ENCODE measurements around the gene OR2S2.
"Not testable (repeated sequence)": the region's sequence is repeated elsewhere in the genome, so short reads cannot be mapped to it uniquely, and the experiment has no call there.

The OR2S2 gene

GRCh38 chr9:35993136-35993535 is 35.2 kb upstream of the OR2S2 start:
- not testable (repeated sequence) for H3K4me3 ChIP-seq (ENCODE audit: insufficient read depth, low read depth, low read length, poor library complexity, severe bottlenecking); H3K36me3 ChIP-seq (ENCODE audit: control insufficient read depth, insufficient read depth, low read length); H3K9me3 ChIP-seq (ENCODE audit: control insufficient read depth, low read length); H3K27me3 ChIP-seq (replicated peaks; ENCODE audit: control insufficient read depth, insufficient read depth, low read length, poor library complexity, severe bottlenecking); DNase-seq; H3K27ac ChIP-seq (ENCODE audit: insufficient read depth, low read length, poor library complexity, severe bottlenecking); H3K4me1 ChIP-seq (ENCODE audit: control insufficient read depth, insufficient read depth, low read length, poor library complexity, severe bottlenecking)

GRCh38 chr9:35990155-35990554 is 32.2 kb upstream of the OR2S2 start:
- no peak overlapping the region for H3K4me3 ChIP-seq (ENCODE audit: insufficient read depth, low read depth, low read length, poor library complexity, severe bottlenecking)
- no peaks in the 10 kb centered on the region for H3K4me1 ChIP-seq (ENCODE audit: control insufficient read depth, insufficient read depth, low read length, poor library complexity, severe bottlenecking)
- DNase-seq = no peak
- H3K9me3 ChIP-seq (ENCODE audit: control insufficient read depth, low read length) = no peaks in the 10 kb centered on the region
- H3K27me3 ChIP-seq (replicated peaks; ENCODE audit: control insufficient read depth, insufficient read depth, low read length, poor library complexity, severe bottlenecking) = no peaks in the 10 kb centered on the region
- no peak overlapping the region for H3K27ac ChIP-seq (ENCODE audit: insufficient read depth, low read length, poor library complexity, severe bottlenecking)
- H3K36me3 ChIP-seq (ENCODE audit: control insufficient read depth, insufficient read depth, low read length) = no peaks in the 10 kb centered on the region

- Histone ChIP-seq H3K4me3 (ENCODE audit: insufficient read depth, low read depth, low read length, poor library complexity, severe bottlenecking) (no peak overlapping the region), H3K36me3 (ENCODE audit: control insufficient read depth, insufficient read depth, low read length) (no peaks in the 10 kb centered on the region), H3K27ac (ENCODE audit: insufficient read depth, low read length, poor library complexity, severe bottlenecking) (no peak overlapping the region), H3K4me1 (ENCODE audit: control insufficient read depth, insufficient read depth, low read length, poor library complexity, severe bottlenecking) (no peaks in the 10 kb centered on the region), H3K9me3 (ENCODE audit: control insufficient read depth, low read length) (no peaks in the 10 kb centered on the region), H3K27me3 (replicated peaks; ENCODE audit: control insufficient read depth, insufficient read depth, low read length, poor library complexity, severe bottlenecking) (peaks cover 11% of the 10 kb centered on the region)
- DNase-seq = no peak
These were observed 26.1 kb upstream of the OR2S2 start for GRCh38 chr9:35984021-35984420.

GRCh38 chr9:35981699-35982098 is 23.7 kb upstream of the OR2S2 start:
- Histone ChIP-seq H3K27me3 (replicated peaks; ENCODE audit: control insufficient read depth, insufficient read depth, low read length, poor library complexity, severe bottlenecking) (peaks cover 15% of the 10 kb centered on the region), H3K4me3 (ENCODE audit: insufficient read depth, low read depth, low read length, poor library complexity, severe bottlenecking) (no peak overlapping the region), H3K9me3 (ENCODE audit: control insufficient read depth, low read length) (no peaks in the 10 kb centered on the region), H3K4me1 (ENCODE audit: control insufficient read depth, insufficient read depth, low read length, poor library complexity, severe bottlenecking) (no peaks in the 10 kb centered on the region), H3K36me3 (ENCODE audit: control insufficient read depth, insufficient read depth, low read length) (no peaks in the 10 kb centered on the region), H3K27ac (ENCODE audit: insufficient read depth, low read length, poor library complexity, severe bottlenecking) (no peak overlapping the region)
- DNase-seq = no peak

- no peaks in the 10 kb centered on the region for H3K4me1 ChIP-seq (ENCODE audit: control insufficient read depth, insufficient read depth, low read length, poor library complexity, severe bottlenecking)
- H3K4me3 ChIP-seq (ENCODE audit: insufficient read depth, low read depth, low read length, poor library complexity, severe bottlenecking) = no peak overlapping the region
- no peak for DNase-seq
- H3K9me3 ChIP-seq (ENCODE audit: control insufficient read depth, low read length) = no peaks in the 10 kb centered on the region
- peaks cover 15% of the 10 kb centered on the region for H3K27me3 ChIP-seq (replicated peaks; ENCODE audit: control insufficient read depth, insufficient read depth, low read length, poor library complexity, severe bottlenecking)
- no peak overlapping the region for H3K27ac ChIP-seq (ENCODE audit: insufficient read depth, low read length, poor library complexity, severe bottlenecking)
- no peaks in the 10 kb centered on the region for H3K36me3 ChIP-seq (ENCODE audit: control insufficient read depth, insufficient read depth, low read length)
These were observed 22.5 kb upstream of the OR2S2 start for GRCh38 chr9:35980289-35981011.

- no peak overlapping the region for H3K27ac ChIP-seq (ENCODE audit: insufficient read depth, low read length, poor library complexity, severe bottlenecking)
- no peaks in the 10 kb centered on the region for H3K4me1 ChIP-seq (ENCODE audit: control insufficient read depth, insufficient read depth, low read length, poor library complexity, severe bottlenecking)
- no peaks in the 10 kb centered on the region for H3K36me3 ChIP-seq (ENCODE audit: control insufficient read depth, insufficient read depth, low read length)
- H3K4me3 ChIP-seq (ENCODE audit: insufficient read depth, low read depth, low read length, poor library complexity, severe bottlenecking) = no peak overlapping the region
- peaks cover 15% of the 10 kb centered on the region for H3K27me3 ChIP-seq (replicated peaks; ENCODE audit: control insufficient read depth, insufficient read depth, low read length, poor library complexity, severe bottlenecking)
- no peak for DNase-seq
- peaks cover 5% of the 10 kb centered on the region for H3K9me3 ChIP-seq (ENCODE audit: control insufficient read depth, low read length)
These were observed 20.8 kb upstream of the OR2S2 start for GRCh38 chr9:35978792-35979191.

- H3K9me3 ChIP-seq (ENCODE audit: control insufficient read depth, low read length) = peaks cover 5% of the 10 kb centered on the region
- no peak for DNase-seq
- no peak overlapping the region for H3K4me3 ChIP-seq (ENCODE audit: insufficient read depth, low read depth, low read length, poor library complexity, severe bottlenecking)
- H3K27ac ChIP-seq (ENCODE audit: insufficient read depth, low read length, poor library complexity, severe bottlenecking) = no peak overlapping the region
- peaks cover 12% of the 10 kb centered on the region for H3K27me3 ChIP-seq (replicated peaks; ENCODE audit: control insufficient read depth, insufficient read depth, low read length, poor library complexity, severe bottlenecking)
- H3K36me3 ChIP-seq (ENCODE audit: control insufficient read depth, insufficient read depth, low read length) = no peaks in the 10 kb centered on the region
- no peaks in the 10 kb centered on the region for H3K4me1 ChIP-seq (ENCODE audit: control insufficient read depth, insufficient read depth, low read length, poor library complexity, severe bottlenecking)
These were observed 18.8 kb upstream of the OR2S2 start for GRCh38 chr9:35976726-35977125.

GRCh38 chr9:35974800-35975199 is 16.8 kb upstream of the OR2S2 start:
- no peak overlapping the region for H3K4me3 ChIP-seq (ENCODE audit: insufficient read depth, low read depth, low read length, poor library complexity, severe bottlenecking)
- peaks cover 7% of the 10 kb centered on the region for H3K27me3 ChIP-seq (replicated peaks; ENCODE audit: control insufficient read depth, insufficient read depth, low read length, poor library complexity, severe bottlenecking)
- no peak for DNase-seq
- no peaks in the 10 kb centered on the region for H3K4me1 ChIP-seq (ENCODE audit: control insufficient read depth, insufficient read depth, low read length, poor library complexity, severe bottlenecking)
- H3K36me3 ChIP-seq (ENCODE audit: control insufficient read depth, insufficient read depth, low read length) = no peaks in the 10 kb centered on the region
- peaks cover 5% of the 10 kb centered on the region for H3K9me3 ChIP-seq (ENCODE audit: control insufficient read depth, low read length)
- H3K27ac ChIP-seq (ENCODE audit: insufficient read depth, low read length, poor library complexity, severe bottlenecking) = no peak overlapping the region

- H3K27me3 ChIP-seq (replicated peaks; ENCODE audit: control insufficient read depth, insufficient read depth, low read length, poor library complexity, severe bottlenecking) = no peaks in the 10 kb centered on the region
- H3K27ac ChIP-seq (ENCODE audit: insufficient read depth, low read length, poor library complexity, severe bottlenecking) = no peak overlapping the region
These were observed 14.1 kb upstream of the OR2S2 start for GRCh38 chr9:35972093-35972492.

GRCh38 chr9:35967042-35967441 is 9.1 kb upstream of the OR2S2 start:
- H3K36me3 ChIP-seq (ENCODE audit: control insufficient read depth, insufficient read depth, low read length) = no peaks in the 10 kb centered on the region
- H3K4me3 ChIP-seq (ENCODE audit: insufficient read depth, low read depth, low read length, poor library complexity, severe bottlenecking) = no peak overlapping the region
- H3K9me3 ChIP-seq (ENCODE audit: control insufficient read depth, low read length) = no peaks in the 10 kb centered on the region
- H3K27ac ChIP-seq (ENCODE audit: insufficient read depth, low read length, poor library complexity, severe bottlenecking) = no peak overlapping the region
- no peaks in the 10 kb centered on the region for H3K4me1 ChIP-seq (ENCODE audit: control insufficient read depth, insufficient read depth, low read length, poor library complexity, severe bottlenecking)
- DNase-seq = no peak
- H3K27me3 ChIP-seq (replicated peaks; ENCODE audit: control insufficient read depth, insufficient read depth, low read length, poor library complexity, severe bottlenecking) = no peaks in the 10 kb centered on the region

More at GRCh38 chr9:35972093-35972492, 14.1 kb upstream of the OR2S2 start:
- peaks cover 5% of the 10 kb centered on the region for H3K9me3 ChIP-seq (ENCODE audit: control insufficient read depth, low read length)
- DNase-seq = no peak
- H3K36me3 ChIP-seq (ENCODE audit: control insufficient read depth, insufficient read depth, low read length) = no peaks in the 10 kb centered on the region
- no peaks in the 10 kb centered on the region for H3K4me1 ChIP-seq (ENCODE audit: control insufficient read depth, insufficient read depth, low read length, poor library complexity, severe bottlenecking)
- no peak overlapping the region for H3K4me3 ChIP-seq (ENCODE audit: insufficient read depth, low read depth, low read length, poor library complexity, severe bottlenecking)
